ENCODE results near the gene IGSF8. TPM values are rescaled to one million over a fixed set of nuclear protein-coding genes. Genes with fewer than 3 reads are reported as not detected.

Gene IGSF8
- total RNA-seq, 1 experiment from 2014 or later, result 18.8 TPM

DNA sequence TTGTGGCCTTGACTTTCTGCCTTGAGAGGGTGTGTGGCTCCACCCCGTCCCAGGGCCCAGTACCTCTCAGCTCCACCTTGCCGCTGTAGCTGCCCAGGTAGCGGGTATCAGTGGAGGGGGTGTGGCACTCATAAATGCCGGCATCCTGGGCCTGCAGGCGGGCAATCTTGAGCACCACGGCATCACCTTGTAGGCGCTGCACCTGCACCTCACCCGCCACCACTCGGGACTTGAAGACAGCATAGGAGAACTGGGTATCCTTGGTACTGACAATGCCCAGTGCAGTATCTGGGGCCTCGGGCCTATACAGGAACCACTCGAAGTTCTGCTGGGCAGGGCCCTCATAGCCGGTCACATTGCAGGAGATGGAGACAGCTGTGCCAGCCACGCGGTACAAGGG lies 3.6 kb downstream of the IGSF8 start:
- no peak for TF ChIP-seq TCF7L2 (IDR thresholded peaks at IDR 0.05; ENCODE audit: low read depth, low read length)
- TF ChIP-seq, protein P1, sequence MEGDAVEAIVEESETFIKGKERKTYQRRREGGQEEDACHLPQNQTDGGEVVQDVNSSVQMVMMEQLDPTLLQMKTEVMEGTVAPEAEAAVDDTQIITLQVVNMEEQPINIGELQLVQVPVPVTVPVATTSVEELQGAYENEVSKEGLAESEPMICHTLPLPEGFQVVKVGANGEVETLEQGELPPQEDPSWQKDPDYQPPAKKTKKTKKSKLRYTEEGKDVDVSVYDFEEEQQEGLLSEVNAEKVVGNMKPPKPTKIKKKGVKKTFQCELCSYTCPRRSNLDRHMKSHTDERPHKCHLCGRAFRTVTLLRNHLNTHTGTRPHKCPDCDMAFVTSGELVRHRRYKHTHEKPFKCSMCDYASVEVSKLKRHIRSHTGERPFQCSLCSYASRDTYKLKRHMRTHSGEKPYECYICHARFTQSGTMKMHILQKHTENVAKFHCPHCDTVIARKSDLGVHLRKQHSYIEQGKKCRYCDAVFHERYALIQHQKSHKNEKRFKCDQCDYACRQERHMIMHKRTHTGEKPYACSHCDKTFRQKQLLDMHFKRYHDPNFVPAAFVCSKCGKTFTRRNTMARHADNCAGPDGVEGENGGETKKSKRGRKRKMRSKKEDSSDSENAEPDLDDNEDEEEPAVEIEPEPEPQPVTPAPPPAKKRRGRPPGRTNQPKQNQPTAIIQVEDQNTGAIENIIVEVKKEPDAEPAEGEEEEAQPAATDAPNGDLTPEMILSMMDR (IDR thresholded peaks at IDR 0.05), result no peak
- TF ChIP-seq, protein P2, sequence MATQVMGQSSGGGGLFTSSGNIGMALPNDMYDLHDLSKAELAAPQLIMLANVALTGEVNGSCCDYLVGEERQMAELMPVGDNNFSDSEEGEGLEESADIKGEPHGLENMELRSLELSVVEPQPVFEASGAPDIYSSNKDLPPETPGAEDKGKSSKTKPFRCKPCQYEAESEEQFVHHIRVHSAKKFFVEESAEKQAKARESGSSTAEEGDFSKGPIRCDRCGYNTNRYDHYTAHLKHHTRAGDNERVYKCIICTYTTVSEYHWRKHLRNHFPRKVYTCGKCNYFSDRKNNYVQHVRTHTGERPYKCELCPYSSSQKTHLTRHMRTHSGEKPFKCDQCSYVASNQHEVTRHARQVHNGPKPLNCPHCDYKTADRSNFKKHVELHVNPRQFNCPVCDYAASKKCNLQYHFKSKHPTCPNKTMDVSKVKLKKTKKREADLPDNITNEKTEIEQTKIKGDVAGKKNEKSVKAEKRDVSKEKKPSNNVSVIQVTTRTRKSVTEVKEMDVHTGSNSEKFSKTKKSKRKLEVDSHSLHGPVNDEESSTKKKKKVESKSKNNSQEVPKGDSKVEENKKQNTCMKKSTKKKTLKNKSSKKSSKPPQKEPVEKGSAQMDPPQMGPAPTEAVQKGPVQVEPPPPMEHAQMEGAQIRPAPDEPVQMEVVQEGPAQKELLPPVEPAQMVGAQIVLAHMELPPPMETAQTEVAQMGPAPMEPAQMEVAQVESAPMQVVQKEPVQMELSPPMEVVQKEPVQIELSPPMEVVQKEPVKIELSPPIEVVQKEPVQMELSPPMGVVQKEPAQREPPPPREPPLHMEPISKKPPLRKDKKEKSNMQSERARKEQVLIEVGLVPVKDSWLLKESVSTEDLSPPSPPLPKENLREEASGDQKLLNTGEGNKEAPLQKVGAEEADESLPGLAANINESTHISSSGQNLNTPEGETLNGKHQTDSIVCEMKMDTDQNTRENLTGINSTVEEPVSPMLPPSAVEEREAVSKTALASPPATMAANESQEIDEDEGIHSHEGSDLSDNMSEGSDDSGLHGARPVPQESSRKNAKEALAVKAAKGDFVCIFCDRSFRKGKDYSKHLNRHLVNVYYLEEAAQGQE (IDR thresholded peaks at IDR 0.05; ENCODE audit: insufficient read depth in 1 of 2, low read depth in 2 of 2, low read length in 1 of 2), result no peak
- no peak for TF ChIP-seq SIN3A (IDR thresholded peaks at IDR 0.05; ENCODE audit: borderline replicate concordance, insufficient read depth, low read depth, low read length)
- TF ChIP-seq POLR2AphosphoS5 (IDR thresholded peaks at IDR 0.05; ENCODE audit: low read depth, low read length), result no peak
- ChIA-PET POLR2A (no interaction called here), CTCF (interaction anchor here (0.6 kb wide), 1 partner anchor 269 kb away, joined by 4 read pairs; no protein-coding TSS in a partner anchor)
- Histone ChIP-seq H3K4me3 (ENCODE audit: low read depth in 2 of 2, low read length in 2 of 2) (no peak overlapping the region), H3K9me3 (ENCODE audit: control insufficient read depth, insufficient read depth, low read depth, low read length) (no peaks in the 10 kb centered on the region), H3K4me1 (ENCODE audit: control insufficient read depth, insufficient read depth, low read length) (peaks cover 3% of the 10 kb centered on the region; the same call in 1 of the 2 replicates), H3K27me3 (ENCODE audit: control insufficient read depth, insufficient read depth, low read length) (no peaks in the 10 kb centered on the region), H3K27ac (ENCODE audit: low read length) (no peak overlapping the region), H3K36me3 (ENCODE audit: control insufficient read depth, insufficient read depth, low read length) (no peaks in the 10 kb centered on the region; the same call in 1 of the 2 replicates)
- DNase-seq (ENCODE audit: low read depth, low spot score) (no peak), ATAC-seq (no peak)
- in situ Hi-C loops (cut with HindIII; ENCODE audit: low pct_unique_long_range_greater_than_20kb, low sequenced_read_pairs) (no loop called here), intact Hi-C loops (cut with micrococcal nuclease; ENCODE audit: unreplicated experiment) (no loop called here)
- no TSS peak for BruUV-seq (replicated peaks)

DNA sequence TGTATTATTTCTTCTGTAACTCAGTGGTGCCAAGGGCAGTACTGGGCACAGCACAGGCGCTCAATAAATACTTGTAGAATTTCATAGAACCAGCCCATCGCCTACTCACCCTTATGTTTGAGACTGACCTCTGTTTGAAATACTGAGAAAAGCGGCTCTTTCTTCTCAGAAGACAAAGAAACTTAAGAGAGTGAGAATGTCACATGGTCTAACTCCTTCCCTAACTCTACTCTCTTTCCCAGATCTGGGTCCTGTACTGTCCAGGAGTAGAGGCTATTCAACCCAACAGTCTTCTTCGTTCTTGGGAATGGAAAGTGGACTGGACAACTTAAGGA lies 4.2 kb downstream of the IGSF8 start:
- H3K27me3 ChIP-seq (ENCODE audit: control insufficient read depth, insufficient read depth, low read length), result no peaks in the 10 kb centered on the region
- in situ Hi-C loops (cut with HindIII; ENCODE audit: low pct_unique_long_range_greater_than_20kb, low sequenced_read_pairs), result no loop called here
- no peak overlapping the region for H3K4me3 ChIP-seq (ENCODE audit: low read depth in 2 of 2, low read length in 2 of 2)
- peaks cover 3% of the 10 kb centered on the region; the same call in 1 of the 2 replicates for H3K4me1 ChIP-seq (ENCODE audit: control insufficient read depth, insufficient read depth, low read length)
- ChIA-PET CTCF (interaction anchor here (0.6 kb wide), 1 partner anchor 270 kb away, joined by 4 read pairs; no protein-coding TSS in a partner anchor), POLR2A (no interaction called here)
- no peaks in the 10 kb centered on the region; the same call in 1 of the 2 replicates for H3K36me3 ChIP-seq (ENCODE audit: control insufficient read depth, insufficient read depth, low read length)
- intact Hi-C loops (cut with micrococcal nuclease; ENCODE audit: unreplicated experiment), result no loop called here
- no peaks in the 10 kb centered on the region for H3K9me3 ChIP-seq (ENCODE audit: control insufficient read depth, insufficient read depth, low read depth, low read length)
- H3K27ac ChIP-seq (ENCODE audit: low read length), result no peak overlapping the region
- BruUV-seq (replicated peaks), result no TSS peak
- DNase-seq (ENCODE audit: low read depth, low spot score) (no peak), ATAC-seq (no peak)
- TF ChIP-seq SIN3A (IDR thresholded peaks at IDR 0.05; ENCODE audit: borderline replicate concordance, insufficient read depth, low read depth, low read length) (no peak), TCF7L2 (IDR thresholded peaks at IDR 0.05; ENCODE audit: low read depth, low read length) (no peak), POLR2AphosphoS5 (IDR thresholded peaks at IDR 0.05; ENCODE audit: low read depth, low read length) (no peak)
- TF ChIP-seq, protein P1 (IDR thresholded peaks at IDR 0.05), result no peak
- TF ChIP-seq, protein P2 (IDR thresholded peaks at IDR 0.05; ENCODE audit: insufficient read depth in 1 of 2, low read depth in 2 of 2, low read length in 1 of 2), result no peak
